GM12801 (cell line): ENCODE data around the gene B3GNT3.

ENCODE experiments used
- CTCF ChIP-seq: IDR thresholded peaks from one replicate; pipeline ENCODE4 v1.5.1; 2011; ENCODE audit warnings: control low read depth; ENCODE audit not compliant: insufficient read length; ENCODE audit errors: extremely low read depth

The B3GNT3 gene

GRCh38 chr19:17836530-17836929 lies 41.6 kb downstream of the B3GNT3 start:
- TF ChIP-seq CTCF = no peak

GRCh38 chr19:17837972-17838371 lies 43.0 kb downstream of the B3GNT3 start:
- TF ChIP-seq CTCF = no peak

- TF ChIP-seq CTCF = no peak
These were observed 45.1 kb downstream of the B3GNT3 start for GRCh38 chr19:17840019-17840418.

GRCh38 chr19:17841371-17841809 lies 46.5 kb downstream of the B3GNT3 start:
- no peak for TF ChIP-seq CTCF

GRCh38 chr19:17841810-17842662 lies 47.1 kb downstream of the B3GNT3 start:
- TF ChIP-seq CTCF = no peak

- TF ChIP-seq CTCF = no peak
These were observed 47.8 kb downstream of the B3GNT3 start for GRCh38 chr19:17842663-17843291.

GRCh38 chr19:17843292-17843827 lies 48.4 kb downstream of the B3GNT3 start:
- TF ChIP-seq CTCF = no peak
